CD4-positive, alpha-beta T cell treated with Interleukin-6 at 100 ng/mL for 8 hours (primary cell): ENCODE data around the gene KIF23.

Experiments
- DNase-seq: peaks from one replicate; pipeline ENCODE4 v3.0.0-alpha.2; 2020; ENCODE audit warnings: mixed read lengths, low spot score

The KIF23 gene

DNA sequence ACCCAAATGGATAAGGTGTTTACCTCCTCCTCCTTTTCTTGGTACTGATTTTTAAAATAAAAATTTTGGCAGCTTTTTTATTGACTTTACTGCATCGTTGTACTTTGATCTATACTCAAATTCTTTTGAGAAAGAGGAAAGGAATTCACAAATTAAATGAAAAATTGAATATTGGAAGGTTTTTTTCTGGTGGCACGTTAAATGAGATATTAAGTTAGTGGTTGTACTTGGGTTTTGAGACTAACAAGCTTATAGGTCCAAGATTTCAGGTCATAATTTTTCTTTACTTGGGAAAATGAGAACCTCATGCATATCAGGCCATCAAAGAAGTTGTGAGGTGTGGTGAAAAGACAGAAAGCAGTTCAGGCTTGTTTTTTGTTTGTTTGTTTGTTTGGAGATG is 52.6 kb downstream of the KIF23 start:
- no peak for DNase-seq

GRCh38 chr15:69467636-69468035 is 53.5 kb downstream of the KIF23 start:
- no peak for DNase-seq

- DNase-seq, result peak; percentile 87
These were observed 54.3 kb downstream of the KIF23 start for GRCh38 chr15:69468241-69469121.

DNA sequence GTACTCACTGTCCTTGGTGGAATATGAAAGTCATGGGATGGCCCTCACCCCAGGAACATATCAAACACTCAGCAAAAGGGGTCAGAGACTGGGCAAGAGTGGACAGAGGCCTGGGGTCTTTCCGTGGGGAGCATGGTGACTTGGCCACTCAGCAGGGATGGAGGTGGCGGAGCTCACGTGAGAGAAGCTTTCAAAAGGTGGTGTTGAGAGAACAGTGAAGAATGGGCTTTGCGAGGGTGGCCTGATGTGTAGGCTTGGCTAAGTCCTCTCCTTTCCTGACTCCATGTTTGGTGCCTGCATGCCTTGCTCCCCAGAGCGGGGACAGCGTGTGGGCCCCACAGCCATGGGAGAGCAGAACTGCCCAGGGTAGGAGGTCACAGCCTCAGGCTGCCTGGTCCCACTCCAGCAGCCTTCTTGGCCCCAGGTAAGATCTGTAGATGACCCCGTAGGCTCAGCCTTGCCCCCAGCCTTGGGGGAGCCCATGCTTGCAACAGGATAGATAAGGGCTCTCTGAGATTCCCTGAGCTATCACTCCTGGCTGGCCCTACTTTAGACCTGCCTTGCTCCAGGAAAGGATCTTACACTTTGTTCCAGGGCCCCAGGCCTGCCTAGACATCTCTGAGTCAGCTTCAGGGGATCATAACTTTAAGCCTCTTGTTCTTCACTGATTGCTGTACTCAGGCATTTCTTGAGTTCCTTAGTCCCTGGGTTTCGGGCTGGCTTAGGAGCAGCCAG is 55.5 kb downstream of the KIF23 start:
- DNase-seq, result no peak

DNA sequence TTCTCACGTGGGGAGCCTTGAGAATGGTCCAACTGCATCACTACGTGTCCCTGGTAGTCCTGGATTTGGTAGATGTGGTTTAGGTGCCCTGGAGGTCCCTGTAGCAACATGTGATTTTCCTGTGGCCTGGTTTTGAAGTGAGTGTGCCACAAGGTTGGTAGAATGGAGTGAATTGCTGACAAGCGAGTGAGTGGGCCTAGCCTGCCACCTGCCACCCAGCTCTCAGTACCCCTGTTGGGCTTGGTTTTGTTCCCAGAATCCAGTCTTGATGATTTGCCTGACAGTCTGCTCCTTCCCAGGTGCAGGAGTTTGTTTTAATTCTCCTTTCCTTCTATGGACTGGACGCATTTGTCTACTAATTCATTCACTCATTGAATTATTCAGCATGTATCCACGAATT is 57.9 kb downstream of the KIF23 start:
- no peak for DNase-seq

- DNase-seq, result no peak
These were observed 58.4 kb downstream of the KIF23 start for GRCh38 chr15:69472562-69472961.

DNA sequence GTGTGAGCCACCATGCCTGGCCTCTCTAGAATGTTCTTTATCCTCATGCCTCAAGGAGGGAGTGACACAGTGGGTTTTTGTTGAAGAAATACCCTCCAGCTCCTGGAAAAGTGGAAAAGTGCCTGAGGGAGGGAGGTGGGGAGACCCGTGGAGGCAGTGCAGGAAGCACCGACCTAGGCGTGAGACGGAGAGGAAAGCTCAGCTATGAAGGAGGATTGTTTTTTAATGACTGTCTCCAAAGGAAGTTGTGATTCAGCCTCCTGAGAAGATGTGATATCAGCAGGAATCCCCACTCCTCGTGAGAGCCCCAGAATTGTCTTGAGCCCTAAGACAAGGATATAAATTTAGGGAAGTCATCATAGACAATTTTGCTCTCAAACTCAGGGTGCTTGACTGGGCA is 60.1 kb downstream of the KIF23 start:
- no peak for DNase-seq

- no peak for DNase-seq
These were observed 60.8 kb downstream of the KIF23 start for GRCh38 chr15:69474846-69475455.

DNA sequence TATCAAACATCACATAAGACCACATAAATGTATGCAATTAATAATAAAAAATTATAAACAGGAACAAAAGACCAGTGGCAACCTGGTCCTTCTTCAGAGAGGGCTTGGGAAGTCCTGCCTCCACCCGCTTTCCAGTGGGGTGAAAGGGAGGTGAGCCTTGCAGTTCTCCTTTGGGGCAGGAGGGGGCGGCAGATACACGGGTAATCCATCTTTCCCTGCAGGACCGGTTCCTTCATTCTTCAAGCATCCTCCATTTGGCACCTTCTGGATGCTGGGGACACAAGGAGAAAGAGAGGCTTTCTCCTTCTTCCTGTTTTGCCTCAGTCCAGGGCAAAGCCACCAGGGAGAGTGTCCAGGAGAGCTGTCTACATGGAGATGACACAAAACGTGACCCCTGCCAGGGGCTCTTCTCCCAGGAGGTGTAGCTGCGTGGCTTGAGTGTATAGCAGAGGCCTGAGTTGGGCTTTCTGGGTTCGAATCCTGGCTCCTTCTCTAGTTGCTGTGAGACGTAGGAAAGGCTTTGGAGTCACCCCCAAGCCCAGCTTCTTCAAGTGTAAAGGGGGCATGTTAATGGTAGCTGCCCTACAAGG is 61.7 kb downstream of the KIF23 start:
- peak; percentile 64 for DNase-seq

DNA sequence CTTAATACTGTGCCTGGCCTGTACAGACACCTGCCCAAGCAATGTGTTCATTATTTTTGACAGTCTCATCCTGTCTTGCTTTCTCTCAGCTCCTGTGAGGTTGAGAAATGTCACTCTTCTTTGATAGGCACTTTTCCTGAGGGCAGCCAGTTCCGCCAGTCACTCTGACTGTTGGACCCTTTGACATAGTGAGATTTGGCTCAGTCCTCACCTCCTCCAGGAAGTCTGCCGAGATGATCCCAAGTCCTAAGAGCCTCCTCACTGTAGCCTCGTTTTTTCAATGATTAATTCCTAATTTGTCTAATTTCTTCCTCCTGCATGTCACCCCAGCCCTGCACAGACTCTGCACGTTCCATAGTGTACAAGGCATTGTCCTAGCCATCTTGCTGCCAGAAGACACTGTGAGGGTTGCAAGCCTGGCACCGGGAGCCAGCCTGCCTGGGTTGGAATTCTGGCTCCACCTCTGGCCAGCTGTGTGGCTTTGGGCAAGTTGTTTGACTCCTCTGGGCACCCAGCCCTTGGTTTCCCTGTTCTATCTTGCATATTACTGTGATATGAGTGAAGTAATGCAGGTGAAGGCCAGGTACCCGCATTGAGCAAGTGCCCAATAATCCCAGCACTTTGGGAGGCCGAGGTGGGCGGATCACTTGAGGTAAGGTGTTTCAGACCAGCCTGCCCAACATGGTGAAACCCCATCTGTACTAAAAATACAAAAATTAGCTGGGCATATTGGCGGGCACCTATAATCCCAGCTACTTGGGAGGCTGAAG is 62.7 kb downstream of the KIF23 start:
- DNase-seq, result no peak

GRCh38 chr15:69478259-69478781 is 64.2 kb downstream of the KIF23 start:
- peak; percentile 32 for DNase-seq

- no peak for DNase-seq
These were observed 64.9 kb downstream of the KIF23 start for GRCh38 chr15:69479081-69479480.

- no peak for DNase-seq
These were observed 65.8 kb downstream of the KIF23 start for GRCh38 chr15:69479971-69480370.

- no peak for DNase-seq
These were observed 66.8 kb downstream of the KIF23 start for GRCh38 chr15:69480932-69481331.

GRCh38 chr15:69482686-69483256 is 68.6 kb downstream of the KIF23 start:
- no peak for DNase-seq

GRCh38 chr15:69484837-69485236 is 70.7 kb downstream of the KIF23 start:
- DNase-seq, result no peak

DNA sequence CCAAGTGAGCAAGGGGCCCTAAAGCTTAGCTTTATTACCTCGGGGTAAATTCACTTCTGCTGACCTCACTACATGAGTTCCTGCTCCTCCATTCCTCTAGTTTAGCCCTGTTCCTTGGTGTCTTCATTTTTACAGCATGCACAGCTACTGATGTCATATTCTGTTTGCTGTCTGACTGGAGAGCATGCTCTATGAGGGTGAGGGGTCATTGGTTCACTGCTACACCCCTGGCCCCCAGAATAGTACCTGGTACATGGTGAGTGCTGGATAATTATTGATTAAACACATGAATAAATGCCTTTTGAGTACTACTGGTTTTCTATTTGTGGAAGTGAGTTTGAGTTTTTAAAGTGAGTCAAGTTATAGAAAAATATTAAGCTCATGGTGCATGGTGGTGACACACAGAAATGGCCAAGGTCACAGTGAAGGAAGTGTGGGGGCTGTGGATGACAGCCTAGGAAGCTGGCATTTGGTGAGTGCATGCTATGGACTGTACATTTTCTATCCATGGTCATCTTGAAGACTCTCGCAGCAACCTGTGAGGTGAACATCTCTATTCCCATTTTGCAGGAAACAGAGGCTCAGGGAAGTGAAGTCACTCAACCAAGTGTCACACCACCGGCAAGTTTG is 72.4 kb downstream of the KIF23 start:
- no peak for DNase-seq

GRCh38 chr15:69489073-69489571 is 75.0 kb downstream of the KIF23 start:
- DNase-seq, result no peak

DNA sequence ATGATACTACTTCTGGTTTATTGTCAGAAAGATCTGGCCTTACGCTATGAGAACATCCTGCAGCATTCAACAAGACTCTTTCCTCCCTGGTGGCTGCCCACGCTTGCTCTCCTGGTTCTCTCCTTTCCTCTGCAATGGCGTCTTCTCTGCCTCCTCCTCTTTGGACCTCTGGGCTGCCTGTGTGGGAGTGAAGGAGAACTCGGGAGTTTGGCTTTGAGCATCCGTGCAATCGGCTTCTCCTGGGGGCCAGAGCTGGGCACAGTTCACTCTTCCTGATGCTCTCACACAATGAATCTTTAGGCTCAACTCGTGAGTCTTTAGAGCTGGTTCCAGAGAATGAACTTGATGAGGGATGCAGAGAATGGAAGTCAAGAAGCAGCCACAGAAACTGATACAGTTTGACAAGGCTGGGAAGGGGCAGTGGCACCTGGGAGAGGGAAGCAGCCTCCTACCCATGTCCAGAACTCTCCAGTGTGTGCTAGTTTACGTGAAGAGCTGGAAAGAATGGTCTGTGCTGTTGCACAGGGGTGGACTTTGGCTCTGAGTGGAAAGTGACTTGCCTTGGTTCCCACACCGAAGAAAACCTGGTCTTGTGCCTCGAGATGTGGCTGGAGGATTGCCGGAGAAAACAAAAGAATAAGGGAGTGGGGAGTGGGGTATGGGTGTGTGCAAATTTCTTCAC is 76.3 kb downstream of the KIF23 start:
- DNase-seq, result no peak

DNA sequence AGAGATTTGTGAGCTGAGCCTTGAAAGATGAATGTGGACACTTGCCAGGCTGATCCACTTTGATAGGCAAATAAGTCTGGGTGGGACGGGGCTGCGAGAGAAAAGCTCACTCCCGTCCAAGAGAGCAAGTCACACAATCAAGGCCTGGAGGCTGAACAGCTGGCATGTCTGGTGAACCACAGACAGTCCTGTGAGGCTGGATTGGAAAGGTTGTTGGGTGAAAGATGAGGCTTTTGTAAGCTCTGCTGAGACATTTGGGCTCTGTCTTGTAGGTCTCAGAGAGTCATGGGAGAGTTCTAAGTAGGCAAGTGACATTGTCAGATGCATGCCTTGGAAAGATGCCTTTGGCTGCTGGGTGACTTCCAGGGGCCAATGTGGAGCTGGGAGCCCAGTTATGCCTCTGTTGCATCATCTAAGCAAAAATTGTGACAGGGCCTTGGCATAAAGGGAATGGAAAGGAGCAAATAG is 76.9 kb downstream of the KIF23 start:
- DNase-seq, result no peak
